IMR-90 (cell line): ENCODE results near the gene DALRD3. TPM values are rescaled to one million over a fixed set of nuclear protein-coding genes. Genes with fewer than 3 reads are reported as not detected.

Experiments used
- ATAC-seq: fragments of 200-7000 bp; cut with Tn5 transposase; 2 replicates; pipeline ENCODE4 v1.9.1; 2020; ENCODE audit warnings: low read depth, mild to moderate bottlenecking, moderate library complexity
- BruUV-seq: library from RNA; stranded (reverse); fragments of 400-500 nt; replicated peaks from 2 replicates; lab custom pipeline; 2021; lab: Mats Ljungman, UMichigan
- CTCF ChIA-PET: fragments of 300-600 bp; formaldehyde crosslinking; extraction: SDS; loops from one replicate; lab custom pipeline; 2021; ENCODE audit warnings: antibody characterized with exemption; lab: Yijun Ruan, JAX
- POLR2A ChIA-PET: fragments of 300-600 bp; sonication (Branson Sonifier 250); formaldehyde crosslinking; loops from one replicate; lab custom pipeline; 2022; ENCODE audit warnings: antibody characterized with exemption; ENCODE audit not compliant: unreplicated experiment; lab: Charles Lee
- DNase-seq: peaks from one replicate; pipeline ENCODE4 v3.0.0; 2013
- H2AFZ ChIP-seq: replicated peaks from 2 replicates; pipeline ENCODE3; 2013; ENCODE audit warnings: low read length, mild to moderate bottlenecking; ENCODE audit not compliant: poor library complexity
- H2AK5ac ChIP-seq: 2 replicates; pipeline ENCODE4 v1.6.1; 2013; ENCODE audit warnings: low read depth, low read length, inconsistent platforms
- H2AK9ac ChIP-seq: replicated peaks from 2 replicates; pipeline ENCODE3; 2013; ENCODE audit warnings: mild to moderate bottlenecking, low read depth, low read length, moderate library complexity; ENCODE audit not compliant: poor library complexity
- H2BK120ac ChIP-seq: 2 replicates; pipeline ENCODE4 v1.6.1; 2013; ENCODE audit warnings: low read depth, low read length, inconsistent platforms
- H2BK15ac ChIP-seq: 3 replicates; pipeline ENCODE4 v1.6.1; 2013; ENCODE audit warnings: low read depth, low read length, inconsistent platforms
- H2BK20ac ChIP-seq: 2 replicates; pipeline ENCODE4 v1.6.1; 2013; ENCODE audit warnings: low read depth, mild to moderate bottlenecking, inconsistent platforms, low read length, moderate library complexity
- H2BK5ac ChIP-seq: 2 replicates; pipeline ENCODE4 v1.6.1; 2013; ENCODE audit warnings: mild to moderate bottlenecking, low read depth, low read length, inconsistent platforms; ENCODE audit not compliant: poor library complexity, severe bottlenecking
- H3K14ac ChIP-seq: replicated peaks from 2 replicates; pipeline ENCODE4 v1.6.1; 2013; ENCODE audit warnings: low read depth, low read length, inconsistent platforms
- H3K18ac ChIP-seq: 2 replicates; pipeline ENCODE4 v1.6.1; 2013; ENCODE audit warnings: low read depth, low read length, control low read depth
- H3K23ac ChIP-seq: 2 replicates; pipeline ENCODE4 v1.6.1; 2013; ENCODE audit warnings: low read depth, low read length, inconsistent platforms
- H3K27ac ChIP-seq: 2 replicates; pipeline ENCODE4 v1.5.1; 2013; ENCODE audit warnings: mild to moderate bottlenecking, control low read depth, low read length; ENCODE audit not compliant: insufficient read depth
- H3K27me3 ChIP-seq: 2 replicates; pipeline ENCODE4 v1.6.1; 2013; ENCODE audit warnings: low read length; ENCODE audit not compliant: control insufficient read depth, insufficient read depth
- H3K36me3 ChIP-seq: 2 replicates; pipeline ENCODE4 v1.6.1; 2013; ENCODE audit warnings: low read length, mixed read lengths; ENCODE audit not compliant: control insufficient read depth, insufficient read depth
- H3K4ac ChIP-seq: 2 replicates; pipeline ENCODE4 v1.6.1; 2013; ENCODE audit warnings: low read depth, low read length, inconsistent platforms
- H3K4me1 ChIP-seq: 2 replicates; pipeline ENCODE4 v1.6.1; 2013; ENCODE audit warnings: low read length, mixed read lengths; ENCODE audit not compliant: control insufficient read depth, insufficient read depth
- H3K4me2 ChIP-seq: 2 replicates; pipeline ENCODE4 v1.6.1; 2013; ENCODE audit warnings: low read depth, mild to moderate bottlenecking, control low read depth, low read length, moderate library complexity
- H3K4me3 ChIP-seq: 2 replicates; pipeline ENCODE4 v1.5.1; 2013; ENCODE audit warnings: low read depth, mild to moderate bottlenecking, control low read depth, low read length, moderate library complexity; ENCODE audit not compliant: insufficient read depth
- H3K56ac ChIP-seq: 2 replicates; pipeline ENCODE4 v1.6.1; 2013; ENCODE audit warnings: low read length, inconsistent platforms; ENCODE audit not compliant: insufficient read depth; ENCODE audit errors: extremely low read depth
- H3K79me1 ChIP-seq, 2 experiments: 2 replicates each; pipeline ENCODE4 v1.6.1; 2013; ENCODE audit warnings: low read length in 2 of 2, inconsistent platforms in 1 of 2, low read depth in 1 of 2
- H3K9ac ChIP-seq: 2 replicates; pipeline ENCODE4 v1.6.1; 2013; ENCODE audit warnings: low read depth, low read length, control low read depth
- H3K9me1 ChIP-seq: 2 replicates; pipeline ENCODE4 v1.6.1; 2013; ENCODE audit warnings: low read length, inconsistent platforms; ENCODE audit not compliant: insufficient read depth
- H3K9me3 ChIP-seq: 2 replicates; pipeline ENCODE4 v1.6.1; 2013; ENCODE audit warnings: low read length; ENCODE audit not compliant: control insufficient read depth, insufficient read depth
- H4K20me1 ChIP-seq: 2 replicates; pipeline ENCODE4 v1.6.1; 2013; ENCODE audit warnings: low read length, inconsistent platforms; ENCODE audit not compliant: insufficient read depth
- H4K5ac ChIP-seq: 2 replicates; pipeline ENCODE4 v1.6.1; 2013; ENCODE audit warnings: mild to moderate bottlenecking, low read depth, low read length, control low read depth
- H4K8ac ChIP-seq, 2 experiments: 2 replicates each; pipeline ENCODE4 v1.6.1; 2013; ENCODE audit warnings: low read depth in 2 of 2, low read length in 2 of 2, control low read depth in 1 of 2, inconsistent platforms in 1 of 2
- H4K91ac ChIP-seq: 2 replicates; pipeline ENCODE4 v1.6.1; 2013; ENCODE audit warnings: low read depth, low read length, inconsistent platforms; ENCODE audit not compliant: insufficient read depth
- BHLHE40 ChIP-seq: fragments of 150-350 bp; IDR thresholded peaks from 2 replicates; pipeline ENCODE4 v1.6.1; 2016; ENCODE audit warnings: mild to moderate bottlenecking, low read depth, low read length
- CEBPB ChIP-seq: IDR thresholded peaks from 2 replicates; pipeline ENCODE4 v1.6.1; 2012; ENCODE audit warnings: low read depth, low read length, improper control_type of control experiment
- CHD1 ChIP-seq: IDR thresholded peaks from 2 replicates; pipeline ENCODE4 v1.6.1; 2012; ENCODE audit warnings: low read depth, low read length, improper control_type of control experiment
- CTCF ChIP-seq: conservative IDR thresholded peaks from 2 replicates; pipeline ENCODE4 v1.5.1; 2012; ENCODE audit warnings: mild to moderate bottlenecking, low read depth, low read length, improper control_type of control experiment
- FOS ChIP-seq: fragments of 150-350 bp; IDR thresholded peaks from 2 replicates; pipeline ENCODE4 v1.6.1; 2016; ENCODE audit warnings: low read depth, low read length
- MAFK ChIP-seq: IDR thresholded peaks from 2 replicates; pipeline ENCODE4 v1.6.1; 2012; ENCODE audit warnings: low read depth, low read length, improper control_type of control experiment
- MAZ ChIP-seq: IDR thresholded peaks from 2 replicates; pipeline ENCODE4 v1.6.1; 2012; ENCODE audit warnings: low read depth, mild to moderate bottlenecking, low read length, improper control_type of control experiment, moderate library complexity, borderline replicate concordance
- MXI1 ChIP-seq: IDR thresholded peaks from 2 replicates; pipeline ENCODE4 v1.6.1; 2012; ENCODE audit warnings: low read depth, mild to moderate bottlenecking, low read length, moderate library complexity, borderline replicate concordance
- NFE2L2 ChIP-seq: fragments of 150-350 bp; IDR thresholded peaks from 2 replicates; pipeline ENCODE4 v1.6.1; 2016; ENCODE audit warnings: low read depth, mild to moderate bottlenecking, low read length
- POLR2A ChIP-seq: IDR thresholded peaks from 2 replicates; pipeline ENCODE4 v1.6.1; 2012; ENCODE audit warnings: mild to moderate bottlenecking, low read depth, low read length
- RAD21 ChIP-seq: IDR thresholded peaks from 2 replicates; pipeline ENCODE4 v1.6.1; 2012; ENCODE audit warnings: low read length, improper control_type of control experiment
- RCOR1 ChIP-seq: IDR thresholded peaks from 2 replicates; pipeline ENCODE4 v1.6.1; 2012; ENCODE audit warnings: mild to moderate bottlenecking, low read length, improper control_type of control experiment; ENCODE audit not compliant: insufficient replicate concordance
- RFX5 ChIP-seq: IDR thresholded peaks from 2 replicates; pipeline ENCODE4 v1.8.0; 2012; ENCODE audit warnings: low read depth, mild to moderate bottlenecking, low read length, moderate library complexity
- SMC3 ChIP-seq: fragments of 150-350 bp; IDR thresholded peaks from 2 replicates; pipeline ENCODE4 v1.6.1; 2016; ENCODE audit warnings: low read depth, mild to moderate bottlenecking, antibody characterized with exemption, low read length, moderate library complexity
- USF2 ChIP-seq: fragments of 150-350 bp; IDR thresholded peaks from 2 replicates; pipeline ENCODE4 v1.6.1; 2017; ENCODE audit warnings: mild to moderate bottlenecking, antibody characterized with exemption, low read length, low read depth
- WGBS, 2 experiments: methylation state at CpG; one replicate each; pipeline versions ENCODE4 v1.1.5 to v1.1.7; 2013; ENCODE audit warnings: missing lambda C conversion rate in 2 of 2; ENCODE audit not compliant: insufficient read length in 1 of 2; ENCODE audit errors: extremely low coverage in 2 of 2; 5-methylcytosine and 5-hydroxymethylcytosine counted together
- dilution Hi-C: fragments of 300-500 bp; cut with HindIII; formaldehyde crosslinking; loops from one replicate; pipeline ENCODE4 v1.14.3; 2018; ENCODE audit warnings: low sequenced_read_pairs; ENCODE audit not compliant: unreplicated experiment
- in situ Hi-C: fragments of 300-500 bp; cut with MboI; formaldehyde crosslinking; loops from 3 replicates; pipeline ENCODE4 v1.14.3; 2019; ENCODE audit warnings: low sequenced_read_pairs, inconsistent platforms, mixed read lengths
- intact Hi-C: fragments of 100-400 bp; cut with micrococcal nuclease; formaldehyde crosslinking; loops from 2 replicates; pipeline ENCODE4 v1.10.0; 2022
- polyA plus RNA-seq, 3 experiments: library from polyadenylated mRNA; depleted of rRNA; stranded (reverse); fragments of >200 nt; gene quantifications; 2 replicates each; pipeline ENCODE4 v1.2.3, GENCODE V29; 2012; ENCODE audit warnings: low replicate concordance in 1 of 3
- total RNA-seq: library from RNA; depleted of rRNA; stranded (reverse); fragments of >200 nt; gene quantifications from 2 replicates; pipeline ENCODE4 v1.2.3, GENCODE V29; 2012
- TF ChIP-seq, protein P1 (sequence below): fragments of 150-350 bp; IDR thresholded peaks from 2 replicates; pipeline ENCODE4 v1.6.1; 2016; ENCODE audit warnings: low read depth, mild to moderate bottlenecking, low read length, moderate library complexity, borderline replicate concordance

Gene DALRD3
- total and polyA plus RNA-seq, 2 of the 4 experiments (the other 2 are of a cell fraction): 27.8 to 42.2 TPM

- WGBS, 2 experiments: no CpG with 5 or more reads among the region's 3 CpGs
- Histone ChIP-seq H3K9ac (no peak overlapping the region), H3K14ac (no peak overlapping the region), H4K8ac (no peak overlapping the region), H3K27me3 (no peaks in the 10 kb centered on the region), H3K23ac (peak overlapping the region; percentile 31; the same call in 1 of the 2 replicates), H2AK9ac (no peak overlapping the region), H3K4me3 (no peak overlapping the region), H3K9me1 (no peaks in the 10 kb centered on the region), H3K79me1 (peaks cover 13 to 25% of the 10 kb centered on the region in 2 experiments), H3K56ac (no peak overlapping the region), H4K5ac (no peak overlapping the region), H3K18ac (no peak overlapping the region), H3K4me2 (no peak overlapping the region), H2BK20ac (no peak overlapping the region), H3K4me1 (peaks cover 5% of the 10 kb centered on the region), H2BK120ac (no peak overlapping the region), H2AK5ac (no peak overlapping the region), H3K4ac (no peak overlapping the region), H4K91ac (no peak overlapping the region), H3K36me3 (peaks cover 35% of the 10 kb centered on the region), H2BK5ac (no peak overlapping the region), H2BK15ac (no peak overlapping the region), H3K9me3 (no peaks in the 10 kb centered on the region), H4K20me1 (peaks cover 3% of the 10 kb centered on the region; the same call in 1 of the 2 replicates), H2AFZ (no peak overlapping the region), H3K27ac (no peak overlapping the region)
- ChIA-PET POLR2A (no interaction called here), CTCF (interaction anchor here (0.7 to 0.9 kb wide), 2 partner anchors 13 to 20 kb away, joined by 3 to 4 read pairs; no protein-coding TSS in a partner anchor)
- no peak for ATAC-seq
- TF ChIP-seq RAD21 (no peak), RFX5 (no peak), CHD1 (no peak), CTCF (no peak), POLR2A (no peak), MAFK (no peak), MXI1 (no peak), BHLHE40 (no peak), MAZ (no peak), SMC3 (no peak), FOS (no peak), USF2 (no peak), RCOR1 (no peak), CEBPB (no peak), NFE2L2 (no peak)
- TF ChIP-seq, protein P1, sequence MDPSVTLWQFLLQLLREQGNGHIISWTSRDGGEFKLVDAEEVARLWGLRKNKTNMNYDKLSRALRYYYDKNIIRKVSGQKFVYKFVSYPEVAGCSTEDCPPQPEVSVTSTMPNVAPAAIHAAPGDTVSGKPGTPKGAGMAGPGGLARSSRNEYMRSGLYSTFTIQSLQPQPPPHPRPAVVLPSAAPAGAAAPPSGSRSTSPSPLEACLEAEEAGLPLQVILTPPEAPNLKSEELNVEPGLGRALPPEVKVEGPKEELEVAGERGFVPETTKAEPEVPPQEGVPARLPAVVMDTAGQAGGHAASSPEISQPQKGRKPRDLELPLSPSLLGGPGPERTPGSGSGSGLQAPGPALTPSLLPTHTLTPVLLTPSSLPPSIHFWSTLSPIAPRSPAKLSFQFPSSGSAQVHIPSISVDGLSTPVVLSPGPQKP: no peak
- intact Hi-C loops (no loop called here), dilution Hi-C loops (no loop called here), in situ Hi-C loops (no loop called here)
- peak; percentile 3 for DNase-seq
- BruUV-seq: no TSS peak
Measured at GRCh38 chr3:48966367-48966766, 52.0 kb downstream of the DALRD3 start.
